Right lobe of liver (tissue), 4 donors: ENCODE data around the gene PDZD4.

Experiments used
- CTCF ChIP-seq, 4 donors: fragments of 200-600 bp in 3 of 4; fragments of 450-650 bp in 1 of 4; IDR thresholded peaks; one replicate each; pipeline versions ENCODE4 v1.5.1 to v1.8.0; 2016 to 2022; ENCODE audit warnings: antibody characterized with exemption in 4 of 4, mild to moderate bottlenecking in 2 of 4
- POLR2A ChIP-seq: fragments of 450-650 bp; IDR thresholded peaks from one replicate; pipeline ENCODE4 v1.6.1; 2017; ENCODE audit warnings: antibody characterized with exemption, mild to moderate bottlenecking
- donor health status: DM: no; HTN: no; CAD: no.
- donor health status: DM: no; HTN: no; CAD: no.
- donor health status: DM: no; HTN: yes; CAD: no.

- TF ChIP-seq CTCF (IDR thresholded peaks at IDR 0.05) (no peak), POLR2A (no peak)
Observed at GRCh38 chrX:153782313-153782712, 48.0 kb downstream of the PDZD4 start.
